Right lobe of liver (tissue), 6 donors: ENCODE results near the gene GALNTL6. TPM values are rescaled to one million over a fixed set of nuclear protein-coding genes. Genes with fewer than 3 reads are reported as not detected.

ENCODE experiments used
- ATAC-seq, 4 donors: fragments of 200-7000 bp; cut with Tn5 transposase; one replicate each; pipeline ENCODE4 v1.9.1; 2020; ENCODE audit warnings: mild to moderate bottlenecking in 4 of 4, moderate library complexity in 4 of 4
- DNase-seq, 3 donors: peaks; one replicate each; pipeline ENCODE4 v3.0.0-alpha.2; 2020
- H3K27ac ChIP-seq, 3 donors: fragments of 200-600 bp; one replicate each; pipeline ENCODE4 v1.8.0; 2022
- H3K27me3 ChIP-seq, 2 donors: fragments of 200-600 bp; one replicate each; pipeline ENCODE4 v1.8.0; 2022
- H3K36me3 ChIP-seq, 4 donors: fragments of 200-600 bp; sonication (generic) in 1 of 4; one replicate each; pipeline versions ENCODE4 v1.5.1 to v1.8.0; 2017 to 2022; ENCODE audit warnings: control low read depth in 1 of 4
- H3K4me1 ChIP-seq, 4 donors: fragments of 200-600 bp; sonication (generic) in 1 of 4; one replicate each; pipeline versions ENCODE4 v1.5.1 to v1.8.0; 2017 to 2022; ENCODE audit warnings: control low read depth in 1 of 4
- H3K4me3 ChIP-seq, 3 donors: fragments of 200-600 bp; one replicate each; pipeline ENCODE4 v1.8.0; 2022
- H3K9me3 ChIP-seq, 4 donors: fragments of 200-600 bp; sonication (generic) in 1 of 4; one replicate each; pipeline versions ENCODE4 v1.5.1 to v1.8.0; 2017 to 2022; ENCODE audit warnings: control low read depth in 1 of 4
- CTCF ChIP-seq, 4 donors: fragments of 200-600 bp in 3 of 4; fragments of 450-650 bp in 1 of 4; IDR thresholded peaks; one replicate each; pipeline versions ENCODE4 v1.5.1 to v1.8.0; 2016 to 2022; ENCODE audit warnings: antibody characterized with exemption in 4 of 4, mild to moderate bottlenecking in 2 of 4
- POLR2A ChIP-seq: fragments of 450-650 bp; IDR thresholded peaks from one replicate; pipeline ENCODE4 v1.6.1; 2017; ENCODE audit warnings: antibody characterized with exemption, mild to moderate bottlenecking
- WGBS: methylation state at CpG from one replicate; pipeline ENCODE4 v1.1.6; 2018; ENCODE audit warnings: low coverage, low lambda C conversion rate; ENCODE audit not compliant: insufficient coverage; ENCODE audit errors: missing lambda C conversion rate; 5-methylcytosine and 5-hydroxymethylcytosine counted together
- intact Hi-C, 2 donors: fragments of 100-400 bp; cut with DNase I; formaldehyde crosslinking; loops; one replicate each; pipeline versions ENCODE4 v1.11.2 to v1.14.1; 2022
- total RNA-seq, 6 experiments: library from RNA; depleted of rRNA in 2 of 6; stranded (reverse); fragments of >200 nt in 2 of 6; fragmentation: NEBNext Ultra II Directional in 3 of 6; extraction: Animal tissue kit (Norgen Biotek cat#: 25700) in 3 of 6; gene quantifications; one replicate each; pipeline versions ENCODE4 v1.1.0 to v1.2.4, GENCODE V29; 2016 to 2023
- donor health status: DM: no; HTN: yes; CAD: no.
- donor health status: DM: no; HTN: no; CAD: no.
- donor health status: DM: no; HTN: no; CAD: no.
- donor health status: DM: no; HTN: yes; CAD: no.
- donor health status: DM: no; HTN: yes; CAD: no.

GALNTL6 gene
- total RNA-seq, 6 experiments from 2014 or later = 0.15 to 1.1 (median 0.30) TPM; not detected in 3

DNA sequence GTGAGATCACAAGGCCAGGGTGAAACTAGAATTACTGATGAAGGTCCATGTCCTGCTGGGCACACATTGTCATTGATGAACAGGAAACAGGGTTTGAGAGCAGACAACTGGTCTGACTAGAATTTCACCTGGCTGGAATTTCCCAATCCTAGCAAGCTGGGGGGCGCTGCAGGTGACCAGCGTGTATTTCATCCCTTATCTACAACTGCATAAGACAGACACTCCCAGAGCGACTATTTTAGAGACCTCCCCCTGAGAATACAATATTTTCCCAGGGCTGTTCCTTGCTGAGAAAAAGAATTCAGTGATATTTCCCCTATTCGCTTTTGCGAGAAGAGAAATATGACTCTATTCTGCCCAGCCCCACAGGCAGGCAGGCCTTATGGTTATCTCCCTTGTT lies 922.8 kb downstream of the GALNTL6 start:
- H3K27ac ChIP-seq = no peak overlapping the region
- intact Hi-C loops = no loop called here
- no peaks in the 10 kb centered on the region for H3K36me3 ChIP-seq
- ATAC-seq (no peak), DNase-seq (no peak)
- no peak for TF ChIP-seq POLR2A
- TF ChIP-seq CTCF (IDR thresholded peaks at IDR 0.05) = no peak
- H3K4me1 ChIP-seq = no peaks in the 10 kb centered on the region
- no peaks in the 10 kb centered on the region for H3K27me3 ChIP-seq
- 61% methylated on average over 2 of the region's 5 CpGs for WGBS
- no peak overlapping the region for H3K4me3 ChIP-seq
- H3K9me3 ChIP-seq = no peaks in the 10 kb centered on the region

DNA sequence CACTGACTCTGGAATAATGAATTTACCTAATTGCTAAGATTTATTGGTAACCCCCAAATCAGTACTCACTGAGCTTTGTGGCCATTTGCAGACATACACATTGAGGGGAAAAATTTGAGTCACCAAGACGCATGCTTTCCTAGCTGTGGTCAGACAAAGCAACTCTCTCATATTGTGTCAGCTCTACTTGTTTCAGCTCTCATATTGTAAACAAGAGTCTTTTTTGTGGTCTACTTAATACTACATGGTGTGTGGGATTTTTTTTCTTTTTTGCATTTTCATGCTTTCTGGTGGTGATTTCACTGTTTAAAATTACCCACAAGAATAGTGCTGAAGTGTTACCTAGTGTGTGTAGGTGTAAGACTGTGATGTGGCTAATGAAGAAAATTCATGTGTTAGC lies 927.2 kb downstream of the GALNTL6 start:
- 60% methylated on average over 1 of the region's 1 CpG for WGBS
- Histone ChIP-seq H3K4me1 (no peaks in the 10 kb centered on the region), H3K36me3 (no peaks in the 10 kb centered on the region), H3K9me3 (no peaks in the 10 kb centered on the region), H3K27me3 (no peaks in the 10 kb centered on the region), H3K4me3 (no peak overlapping the region), H3K27ac (no peak overlapping the region)
- ATAC-seq = no peak
- intact Hi-C loops = no loop called here
- TF ChIP-seq POLR2A = no peak
- no peak for TF ChIP-seq CTCF (IDR thresholded peaks at IDR 0.05)
- no peak for DNase-seq

GRCh38 chr4:172750910-172751309 lies 937.7 kb downstream of the GALNTL6 start:
- Histone ChIP-seq H3K9me3 (no peaks in the 10 kb centered on the region), H3K4me3 (no peak overlapping the region), H3K27me3 (no peaks in the 10 kb centered on the region), H3K36me3 (no peaks in the 10 kb centered on the region), H3K4me1 (no peaks in the 10 kb centered on the region), H3K27ac (no peak overlapping the region)
- no peak for TF ChIP-seq POLR2A
- no peak for TF ChIP-seq CTCF (IDR thresholded peaks at IDR 0.05)
- no peak for ATAC-seq
- no peak for DNase-seq
- intact Hi-C loops = no loop called here
- WGBS = 47% methylated on average over 1 of the region's 1 CpG

DNA sequence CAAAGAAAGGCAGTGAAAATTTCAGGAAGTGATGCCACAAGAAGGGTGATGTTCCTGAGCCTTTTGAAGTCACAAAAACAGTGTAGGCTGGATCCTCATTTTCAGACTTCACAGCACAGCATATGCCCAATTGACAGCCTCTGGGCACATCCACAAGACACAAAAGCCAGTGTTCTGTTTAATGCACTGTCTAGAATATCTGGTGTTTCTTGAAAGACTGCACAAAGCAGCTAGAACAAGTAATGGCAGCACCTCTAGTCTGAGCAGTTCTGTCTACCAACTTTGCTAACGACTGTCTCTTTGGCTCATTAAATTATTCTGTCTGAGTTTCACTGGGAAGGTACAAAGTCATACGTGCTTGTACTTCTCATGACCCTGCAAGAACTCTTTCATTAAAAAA lies 938.3 kb downstream of the GALNTL6 start:
- ATAC-seq = no peak
- Histone ChIP-seq H3K4me3 (no peak overlapping the region), H3K27ac (no peak overlapping the region), H3K9me3 (no peaks in the 10 kb centered on the region), H3K36me3 (no peaks in the 10 kb centered on the region), H3K4me1 (no peaks in the 10 kb centered on the region), H3K27me3 (no peaks in the 10 kb centered on the region)
- DNase-seq = no peak
- TF ChIP-seq CTCF (IDR thresholded peaks at IDR 0.05) (no peak), POLR2A (no peak)
- intact Hi-C loops = no loop called here
- 54% methylated on average over 2 of the region's 2 CpGs for WGBS
